ENCODE data around the gene THAP5.

THAP5 gene

GRCh38 chr7:108585843-108586242 is 16.3 kb upstream of the THAP5 start:
- Histone ChIP-seq H3K9ac (ENCODE audit: low read depth in 1 of 2, low read length in 2 of 2) (no peak overlapping the region), H3K27me3 (ENCODE audit: control insufficient read depth in 1 of 2, insufficient read depth in 2 of 2, low read length in 2 of 2) (no peaks in the 10 kb centered on the region), H3K4me1 (ENCODE audit: control insufficient read depth in 1 of 2, insufficient read depth in 2 of 2, low read length in 2 of 2) (no peaks in the 10 kb centered on the region), H3K4me3 (ENCODE audit: low read depth in 1 of 2, low read length in 2 of 2) (no peak overlapping the region), H3K27ac (ENCODE audit: low read depth, low read length) (no peak overlapping the region), H3K36me3 (ENCODE audit: control insufficient read depth in 1 of 2, insufficient read depth in 2 of 2, low read length in 2 of 2) (no peaks in the 10 kb centered on the region), H3K9me3 (ENCODE audit: control insufficient read depth in 1 of 2, low read length in 2 of 2) (no peaks in the 10 kb centered on the region)

GRCh38 chr7:108584211-108584610 is 14.7 kb upstream of the THAP5 start:
- Histone ChIP-seq H3K36me3 (ENCODE audit: control insufficient read depth in 1 of 2, insufficient read depth in 2 of 2, low read length in 2 of 2) (peaks cover 7 to 10% of the 10 kb centered on the region in 2 donors), H3K27me3 (ENCODE audit: control insufficient read depth in 1 of 2, insufficient read depth in 2 of 2, low read length in 2 of 2) (no peaks in the 10 kb centered on the region), H3K4me3 (ENCODE audit: low read depth in 1 of 2, low read length in 2 of 2) (no peak overlapping the region), H3K9me3 (ENCODE audit: control insufficient read depth in 1 of 2, low read length in 2 of 2) (peaks cover 0 to 8% of the 10 kb centered on the region in 2 donors), H3K9ac (ENCODE audit: low read depth in 1 of 2, low read length in 2 of 2) (no peak overlapping the region), H3K4me1 (ENCODE audit: control insufficient read depth in 1 of 2, insufficient read depth in 2 of 2, low read length in 2 of 2) (no peaks in the 10 kb centered on the region), H3K27ac (ENCODE audit: low read depth, low read length) (no peak overlapping the region)

- Histone ChIP-seq H3K27ac (ENCODE audit: low read depth, low read length) (no peak overlapping the region), H3K9ac (ENCODE audit: low read depth in 1 of 2, low read length in 2 of 2) (no peak overlapping the region), H3K9me3 (ENCODE audit: control insufficient read depth in 1 of 2, low read length in 2 of 2) (peaks cover 0 to 9% of the 10 kb centered on the region in 2 donors), H3K27me3 (ENCODE audit: control insufficient read depth in 1 of 2, insufficient read depth in 2 of 2, low read length in 2 of 2) (no peaks in the 10 kb centered on the region), H3K4me3 (ENCODE audit: low read depth in 1 of 2, low read length in 2 of 2) (no peak overlapping the region), H3K36me3 (ENCODE audit: control insufficient read depth in 1 of 2, insufficient read depth in 2 of 2, low read length in 2 of 2) (peaks cover 9 to 12% of the 10 kb centered on the region in 2 donors), H3K4me1 (ENCODE audit: control insufficient read depth in 1 of 2, insufficient read depth in 2 of 2, low read length in 2 of 2) (no peaks in the 10 kb centered on the region)
These were observed 12.4 kb upstream of the THAP5 start for GRCh38 chr7:108581655-108582491.

GRCh38 chr7:108580298-108580697 is 10.8 kb upstream of the THAP5 start:
- peaks cover 0 to 9% of the 10 kb centered on the region in 2 donors for H3K9me3 ChIP-seq (ENCODE audit: control insufficient read depth in 1 of 2, low read length in 2 of 2)

GRCh38 chr7:108578937-108579336 is 9.4 kb upstream of the THAP5 start:
- Histone ChIP-seq H3K36me3 (ENCODE audit: control insufficient read depth in 1 of 2, insufficient read depth in 2 of 2, low read length in 2 of 2) (peaks cover 9 to 26% of the 10 kb centered on the region in 2 donors), H3K9ac (ENCODE audit: low read depth in 1 of 2, low read length in 2 of 2) (no peak overlapping the region), H3K4me3 (ENCODE audit: low read depth in 1 of 2, low read length in 2 of 2) (no peak overlapping the region), H3K27me3 (ENCODE audit: control insufficient read depth in 1 of 2, insufficient read depth in 2 of 2, low read length in 2 of 2) (no peaks in the 10 kb centered on the region), H3K27ac (ENCODE audit: low read depth, low read length) (no peak overlapping the region), H3K9me3 (ENCODE audit: control insufficient read depth in 1 of 2, low read length in 2 of 2) (peaks cover 0 to 9% of the 10 kb centered on the region in 2 donors), H3K4me1 (ENCODE audit: control insufficient read depth in 1 of 2, insufficient read depth in 2 of 2, low read length in 2 of 2) (no peaks in the 10 kb centered on the region)

More at GRCh38 chr7:108580298-108580697, 10.8 kb upstream of the THAP5 start:
- peaks cover 9 to 20% of the 10 kb centered on the region in 2 donors for H3K36me3 ChIP-seq (ENCODE audit: control insufficient read depth in 1 of 2, insufficient read depth in 2 of 2, low read length in 2 of 2)
- no peak overlapping the region for H3K9ac ChIP-seq (ENCODE audit: low read depth in 1 of 2, low read length in 2 of 2)
- no peak overlapping the region for H3K4me3 ChIP-seq (ENCODE audit: low read depth in 1 of 2, low read length in 2 of 2)
- H3K27me3 ChIP-seq (ENCODE audit: control insufficient read depth in 1 of 2, insufficient read depth in 2 of 2, low read length in 2 of 2), result no peaks in the 10 kb centered on the region
- H3K4me1 ChIP-seq (ENCODE audit: control insufficient read depth in 1 of 2, insufficient read depth in 2 of 2, low read length in 2 of 2), result no peaks in the 10 kb centered on the region
- H3K27ac ChIP-seq (ENCODE audit: low read depth, low read length), result no peak overlapping the region

- H3K4me3 ChIP-seq (ENCODE audit: low read depth in 1 of 2, low read length in 2 of 2), result no peak overlapping the region
- H3K36me3 ChIP-seq (ENCODE audit: control insufficient read depth in 1 of 2, insufficient read depth in 2 of 2, low read length in 2 of 2), result peaks cover 20 to 37% of the 10 kb centered on the region in 2 donors
- H3K27me3 ChIP-seq (ENCODE audit: control insufficient read depth in 1 of 2, insufficient read depth in 2 of 2, low read length in 2 of 2), result no peaks in the 10 kb centered on the region
- H3K4me1 ChIP-seq (ENCODE audit: control insufficient read depth in 1 of 2, insufficient read depth in 2 of 2, low read length in 2 of 2), result peaks cover 0 to 5% of the 10 kb centered on the region in 2 donors
- H3K27ac ChIP-seq (ENCODE audit: low read depth, low read length), result no peak overlapping the region
- H3K9ac ChIP-seq (ENCODE audit: low read depth in 1 of 2, low read length in 2 of 2), result no peak overlapping the region
- peaks cover 0 to 9% of the 10 kb centered on the region in 2 donors for H3K9me3 ChIP-seq (ENCODE audit: control insufficient read depth in 1 of 2, low read length in 2 of 2)
These were observed 6.6 kb upstream of the THAP5 start for GRCh38 chr7:108576116-108576515.

GRCh38 chr7:108575156-108575555 is 5.7 kb upstream of the THAP5 start:
- peaks cover 0 to 9% of the 10 kb centered on the region in 2 donors for H3K9me3 ChIP-seq (ENCODE audit: control insufficient read depth in 1 of 2, low read length in 2 of 2)
- H3K9ac ChIP-seq (ENCODE audit: low read depth in 1 of 2, low read length in 2 of 2), result no peak overlapping the region
- no peaks in the 10 kb centered on the region for H3K27me3 ChIP-seq (ENCODE audit: control insufficient read depth in 1 of 2, insufficient read depth in 2 of 2, low read length in 2 of 2)
- H3K27ac ChIP-seq (ENCODE audit: low read depth, low read length), result no peak overlapping the region
- peaks cover 0 to 5% of the 10 kb centered on the region in 2 donors for H3K4me1 ChIP-seq (ENCODE audit: control insufficient read depth in 1 of 2, insufficient read depth in 2 of 2, low read length in 2 of 2)
- peaks cover 20 to 34% of the 10 kb centered on the region in 2 donors for H3K36me3 ChIP-seq (ENCODE audit: control insufficient read depth in 1 of 2, insufficient read depth in 2 of 2, low read length in 2 of 2)
- no peak overlapping the region for H3K4me3 ChIP-seq (ENCODE audit: low read depth in 1 of 2, low read length in 2 of 2)

GRCh38 chr7:108572480-108572879 is 3.0 kb upstream of the THAP5 start:
- no peaks in the 10 kb centered on the region for H3K27me3 ChIP-seq (ENCODE audit: control insufficient read depth in 1 of 2, insufficient read depth in 2 of 2, low read length in 2 of 2)
- H3K9ac ChIP-seq (ENCODE audit: low read depth in 1 of 2, low read length in 2 of 2), result no peak overlapping the region
- H3K4me1 ChIP-seq (ENCODE audit: control insufficient read depth in 1 of 2, insufficient read depth in 2 of 2, low read length in 2 of 2), result peaks cover 12 to 15% of the 10 kb centered on the region in 2 donors
- H3K9me3 ChIP-seq (ENCODE audit: control insufficient read depth in 1 of 2, low read length in 2 of 2), result no peaks in the 10 kb centered on the region
- no peak overlapping the region for H3K4me3 ChIP-seq (ENCODE audit: low read depth in 1 of 2, low read length in 2 of 2)
- peaks cover 11 to 25% of the 10 kb centered on the region in 2 donors for H3K36me3 ChIP-seq (ENCODE audit: control insufficient read depth in 1 of 2, insufficient read depth in 2 of 2, low read length in 2 of 2)
- H3K27ac ChIP-seq (ENCODE audit: low read depth, low read length), result no peak overlapping the region

- peak overlapping the region; percentile 92 to 93 for H3K4me3 ChIP-seq (ENCODE audit: low read depth in 1 of 2, low read length in 2 of 2)
- peak overlapping the region; percentile 94 to 96 for H3K9ac ChIP-seq (ENCODE audit: low read depth in 1 of 2, low read length in 2 of 2)
- H3K9me3 ChIP-seq (ENCODE audit: control insufficient read depth in 1 of 2, low read length in 2 of 2), result no peaks in the 10 kb centered on the region
- H3K36me3 ChIP-seq (ENCODE audit: control insufficient read depth in 1 of 2, insufficient read depth in 2 of 2, low read length in 2 of 2), result peaks cover 11 to 16% of the 10 kb centered on the region in 2 donors
- peak overlapping the region; percentile 97 for H3K27ac ChIP-seq (ENCODE audit: low read depth, low read length)
- H3K4me1 ChIP-seq (ENCODE audit: control insufficient read depth in 1 of 2, insufficient read depth in 2 of 2, low read length in 2 of 2), result peaks cover 18% of the 10 kb centered on the region in 2 donors
- H3K27me3 ChIP-seq (ENCODE audit: control insufficient read depth in 1 of 2, insufficient read depth in 2 of 2, low read length in 2 of 2), result no peaks in the 10 kb centered on the region
These were observed 745 bp upstream of the THAP5 start for GRCh38 chr7:108570146-108570755.

GRCh38 chr7:108568801-108569380 is 615 bp downstream of the THAP5 start:
- no peaks in the 10 kb centered on the region for H3K27me3 ChIP-seq (ENCODE audit: control insufficient read depth in 1 of 2, insufficient read depth in 2 of 2, low read length in 2 of 2)
- no peaks in the 10 kb centered on the region for H3K9me3 ChIP-seq (ENCODE audit: control insufficient read depth in 1 of 2, low read length in 2 of 2)
- peaks cover 18% of the 10 kb centered on the region in 2 donors for H3K4me1 ChIP-seq (ENCODE audit: control insufficient read depth in 1 of 2, insufficient read depth in 2 of 2, low read length in 2 of 2)
- peak overlapping the region; percentile 92 to 93 for H3K9ac ChIP-seq (ENCODE audit: low read depth in 1 of 2, low read length in 2 of 2)
- peak overlapping the region; percentile 87 to 92 for H3K4me3 ChIP-seq (ENCODE audit: low read depth in 1 of 2, low read length in 2 of 2)
- peak overlapping the region; percentile 97 for H3K27ac ChIP-seq (ENCODE audit: low read depth, low read length)
- peaks cover 11% of the 10 kb centered on the region in 2 donors for H3K36me3 ChIP-seq (ENCODE audit: control insufficient read depth in 1 of 2, insufficient read depth in 2 of 2, low read length in 2 of 2)

All from duodenal mucosa (tissue), 2 donors.